Skeletal muscle tissue (tissue), 4 donors: ENCODE data around the gene AFTPH. TPM values are rescaled to one million over a fixed set of nuclear protein-coding genes. Genes with fewer than 3 reads are reported as not detected.

Source experiments
- H3K27ac ChIP-seq: one replicate; pipeline ENCODE4 v1.7.0; 2013; ENCODE audit warnings: mild to moderate bottlenecking, low read depth, low read length, inconsistent platforms
- H3K27me3 ChIP-seq, 3 donors: one replicate each; pipeline ENCODE4 v1.7.0; 2013; ENCODE audit warnings: low read length in 3 of 3; ENCODE audit not compliant: control insufficient read depth in 3 of 3, insufficient read depth in 3 of 3
- H3K36me3 ChIP-seq, 3 donors: one replicate each; pipeline ENCODE4 v1.7.0; 2013; ENCODE audit warnings: low read length in 3 of 3; ENCODE audit not compliant: control insufficient read depth in 3 of 3, insufficient read depth in 3 of 3
- H3K4me1 ChIP-seq, 3 donors: one replicate each; pipeline ENCODE4 v1.7.0; 2013; ENCODE audit warnings: low read length in 3 of 3, mild to moderate bottlenecking in 3 of 3; ENCODE audit not compliant: control insufficient read depth in 3 of 3, insufficient read depth in 3 of 3
- H3K4me3 ChIP-seq, 3 donors: one replicate each; pipeline ENCODE4 v1.7.0; 2013; ENCODE audit warnings: low read length in 3 of 3
- H3K9ac ChIP-seq, 3 donors: one replicate each; pipeline ENCODE4 v1.7.0; 2013; ENCODE audit warnings: low read length in 3 of 3, mild to moderate bottlenecking in 3 of 3, moderate library complexity in 2 of 3, low read depth in 1 of 3
- H3K9me3 ChIP-seq, 3 donors: one replicate each; pipeline ENCODE4 v1.7.0; 2013; ENCODE audit warnings: low read length in 3 of 3; ENCODE audit not compliant: control insufficient read depth in 3 of 3
- total RNA-seq: library from RNA; depleted of rRNA; stranded (reverse); fragments of >200 nt; gene quantifications from one replicate; pipeline ENCODE4 v1.2.3, GENCODE V29; 2014
- donor health status: Osteomylitis.

The AFTPH gene
- total RNA-seq, 1 donor from 2014 or later: 36.0 TPM

DNA sequence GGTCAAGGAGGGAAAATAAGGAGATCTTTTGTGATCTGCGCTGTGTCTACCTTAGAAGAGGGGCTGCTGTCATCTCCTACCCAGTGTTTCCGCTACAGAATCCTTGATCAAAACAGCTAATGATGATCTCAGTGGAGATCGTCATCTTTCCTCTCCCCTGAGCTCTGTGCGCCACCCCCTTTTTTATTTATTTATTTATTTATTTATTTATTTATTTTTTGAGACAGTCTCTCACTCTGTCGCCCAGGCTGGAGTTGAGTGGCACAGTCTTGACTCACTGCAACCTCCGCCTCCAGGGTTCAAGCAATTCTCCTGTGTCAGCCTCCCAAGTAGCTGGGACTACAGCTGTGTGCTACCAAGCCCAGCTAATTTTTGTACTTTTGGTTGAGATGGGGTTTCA is 74.1 kb downstream of the AFTPH start:
- no peaks in the 10 kb centered on the region for H3K9me3 ChIP-seq
- peaks cover 5 to 8% (median 7%) of the 10 kb centered on the region in 3 donors for H3K4me1 ChIP-seq
- no peak overlapping the region for H3K4me3 ChIP-seq
- H3K9ac ChIP-seq: no peak overlapping the region
- H3K27me3 ChIP-seq: no peaks in the 10 kb centered on the region
- no peak overlapping the region for H3K27ac ChIP-seq
- no peaks in the 10 kb centered on the region for H3K36me3 ChIP-seq

DNA sequence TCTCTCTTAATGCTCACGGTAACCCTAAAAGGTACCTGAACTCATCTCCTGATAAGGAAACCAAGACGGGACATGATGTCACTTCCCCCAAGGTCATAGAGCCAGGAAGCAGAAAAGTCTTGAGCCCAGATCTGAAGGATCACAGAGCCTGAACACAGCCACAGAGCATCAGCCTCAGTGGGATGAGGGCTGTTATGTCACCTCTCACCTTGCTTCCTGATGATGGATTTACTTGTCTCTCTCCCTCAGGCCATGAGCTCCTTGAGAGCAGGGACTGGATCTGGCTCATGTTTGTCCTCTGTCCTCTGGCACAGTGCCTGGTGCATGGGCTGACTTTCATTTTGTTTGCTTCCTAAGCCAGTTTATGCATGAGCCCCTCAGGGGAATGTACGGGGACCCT is 75.3 kb downstream of the AFTPH start:
- H3K36me3 ChIP-seq: no peaks in the 10 kb centered on the region
- H3K4me3 ChIP-seq: no peak overlapping the region

DNA sequence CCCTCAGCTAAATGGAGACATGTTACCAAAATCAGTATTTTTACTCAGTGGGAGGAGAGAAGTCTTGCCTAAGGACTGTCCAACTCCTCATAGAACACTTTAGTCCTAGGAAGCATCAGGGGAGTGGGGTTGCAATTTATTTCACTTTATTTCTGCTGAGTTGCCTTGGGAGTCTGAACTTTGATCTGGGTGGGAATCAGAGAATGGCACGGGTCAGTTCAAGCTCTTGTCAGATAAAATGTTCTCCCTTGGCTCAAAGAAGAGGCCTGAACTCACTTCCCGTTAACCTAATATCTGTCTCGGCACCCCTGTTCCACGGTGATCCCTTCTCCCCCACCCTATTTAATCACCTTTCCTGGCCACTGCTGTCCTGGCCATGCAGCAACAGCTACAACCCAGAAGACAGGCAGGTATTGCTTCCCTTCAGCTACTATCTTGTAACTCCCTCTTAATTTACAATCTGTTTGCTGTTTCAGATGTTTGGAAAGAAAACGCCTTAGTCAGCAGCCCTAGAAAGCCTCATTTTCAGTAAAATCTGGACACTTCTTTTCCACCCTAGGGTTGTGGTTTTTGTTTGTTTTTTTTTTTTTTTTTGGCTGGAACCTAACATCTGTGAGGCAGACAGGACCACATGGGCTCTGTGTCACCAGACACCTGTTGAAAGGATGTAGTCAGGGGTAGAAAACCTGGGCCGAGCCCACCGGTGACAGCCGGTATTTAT is 77.1 kb downstream of the AFTPH start:
- Histone ChIP-seq H3K36me3 (no peaks in the 10 kb centered on the region), H3K27me3 (no peaks in the 10 kb centered on the region), H3K27ac (no peak overlapping the region), H3K4me3 (no peak overlapping the region), H3K9ac (no peak overlapping the region), H3K9me3 (no peaks in the 10 kb centered on the region), H3K4me1 (peaks cover 4 to 12% (median 12%) of the 10 kb centered on the region in 3 donors)

More for the DNA sequence above, 75.3 kb downstream of the AFTPH start:
- H3K27ac ChIP-seq: no peak overlapping the region
- peaks cover 3 to 9% (median 4%) of the 10 kb centered on the region in 3 donors for H3K4me1 ChIP-seq
- no peaks in the 10 kb centered on the region for H3K9me3 ChIP-seq
- H3K27me3 ChIP-seq: no peaks in the 10 kb centered on the region
- H3K9ac ChIP-seq: no peak overlapping the region

DNA sequence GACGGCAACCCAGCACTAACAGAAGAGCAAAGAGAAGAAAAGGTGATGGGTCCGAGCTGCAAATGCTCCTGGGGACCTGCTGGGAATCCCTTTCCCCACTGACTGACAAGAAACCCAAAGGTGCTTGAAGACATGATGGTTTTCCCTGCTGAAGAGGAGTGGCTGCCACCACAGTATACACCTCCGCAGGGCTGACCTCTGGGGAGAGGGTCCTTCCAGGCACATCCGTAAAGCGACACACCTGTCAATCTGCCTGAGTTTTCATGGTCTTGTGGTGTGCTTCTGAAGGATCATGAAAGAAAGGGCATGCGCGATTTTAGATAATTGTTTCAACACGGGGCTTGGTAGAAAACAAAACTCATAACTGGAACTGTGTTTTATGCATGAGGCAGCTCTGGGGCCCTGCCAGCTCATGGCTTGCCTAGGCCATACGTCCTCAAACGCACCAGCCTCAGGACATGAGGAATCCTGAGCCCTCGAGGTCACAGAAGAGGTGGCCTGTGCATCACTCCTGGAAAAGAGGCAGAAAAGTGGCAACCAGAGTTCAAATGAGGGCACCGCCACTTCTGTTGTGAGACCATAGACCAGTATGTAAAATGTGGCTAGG is 77.8 kb downstream of the AFTPH start:
- no peaks in the 10 kb centered on the region for H3K27me3 ChIP-seq
- H3K27ac ChIP-seq: no peak overlapping the region
- no peak overlapping the region for H3K9ac ChIP-seq
- H3K4me1 ChIP-seq: peaks cover 11 to 18% (median 16%) of the 10 kb centered on the region in 3 donors
- no peaks in the 10 kb centered on the region for H3K36me3 ChIP-seq
- H3K9me3 ChIP-seq: no peaks in the 10 kb centered on the region
- no peak overlapping the region for H3K4me3 ChIP-seq

DNA sequence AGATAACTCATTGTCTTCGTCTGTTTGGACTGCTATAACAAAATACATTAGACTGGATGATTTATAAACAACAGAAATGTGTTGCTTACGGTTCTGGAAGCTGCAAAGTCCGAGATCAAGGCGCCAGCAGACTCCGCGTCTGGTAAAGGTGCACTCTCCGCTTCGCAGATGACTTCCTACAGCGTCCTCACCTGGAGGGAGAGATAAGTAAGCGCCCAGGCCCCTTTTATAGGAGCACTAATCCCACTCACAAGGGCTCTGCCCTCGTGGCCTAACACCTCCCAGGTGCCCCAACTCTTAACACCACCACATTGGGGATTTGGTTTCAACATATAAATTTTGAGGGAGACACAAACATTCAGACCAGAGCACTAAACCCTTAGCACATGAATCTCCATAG is 78.3 kb downstream of the AFTPH start:
- Histone ChIP-seq H3K4me3 (no peak overlapping the region), H3K9ac (no peak overlapping the region), H3K4me1 (peaks cover 11 to 18% (median 16%) of the 10 kb centered on the region in 3 donors), H3K9me3 (no peaks in the 10 kb centered on the region), H3K27me3 (no peaks in the 10 kb centered on the region), H3K36me3 (no peaks in the 10 kb centered on the region), H3K27ac (no peak overlapping the region)

DNA sequence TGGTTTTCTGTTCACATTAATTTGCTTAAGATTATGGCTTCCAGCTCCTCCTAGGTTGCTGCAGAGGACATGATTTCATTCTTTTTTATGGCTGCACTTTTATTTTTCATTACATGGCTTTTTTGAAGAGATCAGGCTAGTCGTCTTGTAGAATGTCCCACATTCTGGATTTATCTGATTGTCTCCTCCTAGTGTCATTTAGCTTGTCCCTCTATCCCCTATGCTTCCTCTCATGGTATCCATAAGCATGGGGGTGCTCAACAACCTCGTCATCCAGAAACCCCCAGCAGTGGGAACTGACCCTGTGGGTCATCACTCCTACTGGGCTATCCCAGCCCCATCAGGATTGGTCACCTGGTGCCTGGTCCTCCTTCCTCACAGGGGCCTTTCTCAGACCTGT is 80.0 kb downstream of the AFTPH start:
- Histone ChIP-seq H3K9ac (no peak overlapping the region), H3K4me3 (no peak overlapping the region), H3K4me1 (peaks cover 14 to 24% (median 19%) of the 10 kb centered on the region in 3 donors), H3K27me3 (no peaks in the 10 kb centered on the region), H3K9me3 (no peaks in the 10 kb centered on the region), H3K27ac (no peak overlapping the region), H3K36me3 (no peaks in the 10 kb centered on the region)

DNA sequence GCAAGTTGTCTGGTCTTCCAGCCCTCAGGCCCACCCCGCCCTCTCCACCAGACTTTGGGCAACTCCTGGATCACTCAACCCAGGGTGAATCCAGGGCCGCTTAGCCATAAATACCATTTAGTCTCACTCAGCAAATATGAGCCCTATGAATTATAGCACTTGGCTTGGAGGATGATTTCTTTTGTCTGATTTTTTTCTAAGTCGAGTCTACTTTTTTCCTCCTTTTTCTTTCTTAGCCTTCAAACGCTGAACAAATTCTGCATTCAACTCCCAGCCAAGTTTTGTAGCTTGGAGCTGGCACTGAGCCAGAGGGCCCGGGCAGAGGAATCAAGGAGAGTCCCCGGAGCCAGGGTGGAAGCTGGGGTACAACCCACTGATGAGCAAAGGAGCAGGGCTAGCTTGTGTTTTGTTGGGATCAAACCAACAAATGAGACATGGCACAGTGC is 80.9 kb downstream of the AFTPH start:
- peaks cover 14 to 26% (median 17%) of the 10 kb centered on the region in 3 donors for H3K4me1 ChIP-seq
- peak overlapping the region in 2 of 3 donors; percentile 9 to 35 for H3K4me3 ChIP-seq
- no peaks in the 10 kb centered on the region for H3K36me3 ChIP-seq
- H3K9me3 ChIP-seq: no peaks in the 10 kb centered on the region
- no peak overlapping the region for H3K27ac ChIP-seq
- H3K9ac ChIP-seq: no peak overlapping the region
- no peaks in the 10 kb centered on the region for H3K27me3 ChIP-seq

DNA sequence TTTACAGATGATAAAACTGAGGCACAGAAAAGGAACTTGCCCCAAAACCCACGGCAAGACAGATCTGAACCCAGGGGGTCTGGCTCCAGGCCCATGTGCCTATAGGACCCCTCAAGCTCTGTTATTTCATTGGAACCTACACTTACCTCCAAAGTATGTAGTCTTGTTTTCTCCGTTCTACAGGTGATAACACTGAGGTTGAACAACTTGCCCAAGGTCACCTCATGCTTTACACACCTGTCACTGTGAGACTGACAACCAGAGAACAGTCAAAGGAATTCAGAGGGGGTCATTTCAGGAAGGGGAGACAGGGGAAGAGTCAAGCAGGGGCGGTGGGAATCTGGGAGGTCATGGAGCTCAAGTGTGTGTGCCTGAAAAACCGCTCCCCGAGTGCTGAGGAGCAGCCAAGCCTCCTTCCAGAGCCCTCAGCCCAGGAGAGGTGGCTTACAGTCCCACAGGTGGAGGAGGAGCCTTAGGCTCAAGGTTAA is 81.9 kb downstream of the AFTPH start:
- H3K9ac ChIP-seq: peak overlapping the region in 1 of 3 donors; percentile 66
- H3K9me3 ChIP-seq: no peaks in the 10 kb centered on the region
- no peaks in the 10 kb centered on the region for H3K36me3 ChIP-seq
- H3K4me1 ChIP-seq: peaks cover 14 to 26% (median 17%) of the 10 kb centered on the region in 3 donors
- peak overlapping the region; percentile 70 for H3K27ac ChIP-seq
- H3K4me3 ChIP-seq: no peak overlapping the region
- no peaks in the 10 kb centered on the region for H3K27me3 ChIP-seq

DNA sequence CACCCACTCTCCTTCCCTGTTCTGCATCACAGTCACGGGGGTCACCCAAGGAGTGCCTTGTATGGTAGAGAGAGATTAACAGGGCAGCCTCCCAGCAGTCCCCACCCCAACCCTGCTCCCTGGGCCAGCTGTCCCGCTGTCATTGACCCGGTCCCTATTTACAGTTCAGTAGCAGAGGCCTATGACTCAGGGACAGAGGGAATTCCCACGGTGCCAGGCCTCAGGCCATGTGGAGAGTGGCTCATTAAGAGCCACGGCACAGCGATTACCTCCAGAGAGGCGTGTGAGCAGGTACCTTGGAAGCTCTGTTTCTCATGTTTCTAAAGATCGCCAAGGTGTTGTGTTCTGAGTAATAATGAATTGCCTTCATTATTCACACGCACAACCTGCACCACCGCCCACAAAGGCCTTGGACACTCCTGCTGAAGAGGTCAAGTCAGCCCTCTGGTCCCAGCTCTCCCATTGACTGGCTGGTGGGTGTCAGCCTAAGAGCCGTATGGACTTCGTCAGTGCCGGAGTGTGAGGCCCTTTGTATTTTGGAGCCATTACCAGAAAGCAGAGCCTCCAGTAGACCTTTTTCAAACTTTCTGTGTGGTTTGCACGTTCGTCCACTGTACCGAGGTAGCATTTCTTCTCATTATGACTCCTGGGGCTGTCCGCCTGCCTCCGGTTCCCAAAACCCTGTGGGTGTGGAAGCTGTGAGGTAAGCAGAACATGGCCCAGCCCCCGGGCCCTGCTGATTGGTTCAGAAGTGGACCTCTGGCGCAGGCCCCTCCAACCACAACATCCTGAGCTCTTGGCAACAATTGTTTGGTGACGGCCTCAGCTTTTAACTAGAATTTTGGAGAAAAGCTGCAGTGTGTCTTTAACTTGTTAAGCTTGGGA is 82.6 kb downstream of the AFTPH start:
- Histone ChIP-seq H3K9ac (peak overlapping the region in 2 of 3 donors; percentile 66 to 72), H3K27me3 (no peaks in the 10 kb centered on the region), H3K4me1 (peaks cover 14 to 26% (median 17%) of the 10 kb centered on the region in 3 donors), H3K36me3 (no peaks in the 10 kb centered on the region), H3K4me3 (peak overlapping the region; percentile 41 to 50 (median 45)), H3K27ac (peak overlapping the region; percentile 70), H3K9me3 (no peaks in the 10 kb centered on the region)
